HG02870 (cell line): Measurements from ENCODE around the gene GTPBP2.
"Not testable (repeated sequence)": the region's sequence is repeated elsewhere in the genome, so short reads cannot be mapped to it uniquely, and the experiment has no call there.

ENCODE experiments used
- ATAC-seq: cut with Tn5 transposase; IDR thresholded peaks from one replicate; pipeline ENCODE4 v1.9.1; 2021; ENCODE audit warnings: mild to moderate bottlenecking, moderate library complexity; ENCODE audit not compliant: unreplicated experiment

The GTPBP2 gene

GRCh38 chr6:43625393-43625992, 3.6 kb downstream of the GTPBP2 start:
- ATAC-seq, result no peak

- ATAC-seq, result no peak
Measured at GRCh38 chr6:43624786-43625288, 4.2 kb downstream of the GTPBP2 start.

GRCh38 chr6:43623880-43624785, 4.9 kb downstream of the GTPBP2 start:
- no peak for ATAC-seq

- no peak for ATAC-seq
Measured at GRCh38 chr6:43622541-43622940, 6.5 kb downstream of the GTPBP2 start.

- ATAC-seq, result no peak
Measured at GRCh38 chr6:43621836-43622180, 7.3 kb downstream of the GTPBP2 start.

- no peak for ATAC-seq
Measured at GRCh38 chr6:43621078-43621835, 7.8 kb downstream of the GTPBP2 start.

- no peak for ATAC-seq
Measured at GRCh38 chr6:43616725-43617472, 12.2 kb downstream of the GTPBP2 start.

GRCh38 chr6:43614396-43614730, 14.7 kb downstream of the GTPBP2 start:
- ATAC-seq, result no peak

GRCh38 chr6:43613721-43614395, 15.2 kb downstream of the GTPBP2 start:
- no peak for ATAC-seq

GRCh38 chr6:43610431-43610830, 18.6 kb downstream of the GTPBP2 start:
- ATAC-seq, result no peak

- no peak for ATAC-seq
Measured at GRCh38 chr6:43609402-43609801, 19.7 kb downstream of the GTPBP2 start.

- ATAC-seq, result no peak
Measured at GRCh38 chr6:43608807-43609206, 20.3 kb downstream of the GTPBP2 start.

GRCh38 chr6:43608310-43608763, 20.7 kb downstream of the GTPBP2 start:
- ATAC-seq, result no peak

- ATAC-seq, result no peak
Measured at GRCh38 chr6:43606019-43606418, 23.0 kb downstream of the GTPBP2 start.

GRCh38 chr6:43604174-43604573, 24.9 kb downstream of the GTPBP2 start:
- ATAC-seq, result no peak

GRCh38 chr6:43600595-43600994, 28.5 kb downstream of the GTPBP2 start:
- no peak for ATAC-seq

GRCh38 chr6:43593938-43594337, 35.1 kb downstream of the GTPBP2 start:
- ATAC-seq, result no peak

GRCh38 chr6:43589564-43589963, 39.5 kb downstream of the GTPBP2 start:
- ATAC-seq, result not testable (repeated sequence)

- no peak for ATAC-seq
Measured at GRCh38 chr6:43588194-43588593, 40.9 kb downstream of the GTPBP2 start.

- no peak for ATAC-seq
Measured at GRCh38 chr6:43584892-43585570, 44.0 kb downstream of the GTPBP2 start.
